HEK293T (cell line): ENCODE measurements around the gene ELK3.

Experiments used
- ARNT ChIP-seq: fragments of 450-650 bp; IDR thresholded peaks from 2 replicates; pipeline ENCODE4 v1.6.1; 2017; ENCODE audit warnings: mild to moderate bottlenecking
- ELF4 ChIP-seq: fragments of 450-650 bp; IDR thresholded peaks from 2 replicates; pipeline ENCODE4 v1.6.1; 2017; ENCODE audit warnings: antibody characterized with exemption
- FOXK2 ChIP-seq: fragments of 450-650 bp; IDR thresholded peaks from 2 replicates; pipeline ENCODE4 v1.6.1; 2016; ENCODE audit warnings: mild to moderate bottlenecking
- FOXM1 ChIP-seq: fragments of 450-650 bp; IDR thresholded peaks from 2 replicates; pipeline ENCODE4 v1.6.1; 2017; ENCODE audit warnings: mild to moderate bottlenecking, borderline replicate concordance
- HDGF ChIP-seq: fragments of 450-650 bp; IDR thresholded peaks from 2 replicates; pipeline ENCODE4 v1.6.1; 2017; ENCODE audit warnings: antibody characterized with exemption, borderline replicate concordance
- NFRKB ChIP-seq: fragments of 450-650 bp; IDR thresholded peaks from 2 replicates; pipeline ENCODE4 v1.6.1; 2016; ENCODE audit warnings: mild to moderate bottlenecking, moderate library complexity
- SP1 ChIP-seq: fragments of 450-650 bp; IDR thresholded peaks from 2 replicates; pipeline ENCODE4 v1.6.1; 2017
- SUZ12 ChIP-seq: fragments of 450-650 bp; IDR thresholded peaks from 2 replicates; pipeline ENCODE4 v1.6.1; 2016; ENCODE audit warnings: mild to moderate bottlenecking
- TARDBP ChIP-seq: fragments of 450-650 bp; IDR thresholded peaks from 2 replicates; pipeline ENCODE4 v1.6.1; 2016
- ZNF384 ChIP-seq: fragments of 450-650 bp; IDR thresholded peaks from 2 replicates; pipeline ENCODE4 v1.6.1; 2016
- TF ChIP-seq, protein P1 (sequence below): fragments of 450-650 bp; IDR thresholded peaks from 2 replicates; pipeline ENCODE4 v1.6.1; 2016

DNA sequence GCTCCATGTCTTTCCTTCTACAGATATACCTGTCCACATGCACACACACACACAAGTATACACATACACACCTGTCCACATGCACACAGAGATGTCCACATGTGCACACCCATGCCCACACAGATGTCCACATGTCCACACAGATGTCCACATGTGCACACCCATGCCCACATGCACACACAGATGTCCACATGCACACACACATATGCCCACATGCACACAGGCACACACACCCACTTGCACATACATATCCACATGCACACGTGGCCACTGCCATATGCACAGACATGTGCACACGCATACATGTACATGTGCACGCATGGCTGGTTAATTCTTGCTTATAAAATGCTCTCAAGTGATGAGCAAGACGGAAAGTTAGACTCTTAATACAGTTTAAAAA lies 32.2 kb downstream of the ELK3 start:
- TF ChIP-seq SUZ12 (no peak), HDGF (no peak), ARNT (no peak), FOXK2 (no peak), FOXM1 (no peak), TARDBP (no peak), ELF4 (no peak), ZNF384 (no peak), SP1 (no peak), NFRKB (no peak)
- TF ChIP-seq, protein P1, sequence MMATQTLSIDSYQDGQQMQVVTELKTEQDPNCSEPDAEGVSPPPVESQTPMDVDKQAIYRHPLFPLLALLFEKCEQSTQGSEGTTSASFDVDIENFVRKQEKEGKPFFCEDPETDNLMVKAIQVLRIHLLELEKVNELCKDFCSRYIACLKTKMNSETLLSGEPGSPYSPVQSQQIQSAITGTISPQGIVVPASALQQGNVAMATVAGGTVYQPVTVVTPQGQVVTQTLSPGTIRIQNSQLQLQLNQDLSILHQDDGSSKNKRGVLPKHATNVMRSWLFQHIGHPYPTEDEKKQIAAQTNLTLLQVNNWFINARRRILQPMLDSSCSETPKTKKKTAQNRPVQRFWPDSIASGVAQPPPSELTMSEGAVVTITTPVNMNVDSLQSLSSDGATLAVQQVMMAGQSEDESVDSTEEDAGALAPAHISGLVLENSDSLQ = no peak
